Measurements from ENCODE around the gene VGLL4. TPM values are rescaled to one million over a fixed set of nuclear protein-coding genes. Genes with fewer than 3 reads are reported as not detected.
"Not testable (repeated sequence)": the region's sequence is repeated elsewhere in the genome, so short reads cannot be mapped to it uniquely, and the experiment has no call there.

VGLL4 gene
- total RNA-seq, 4 donors from 2014 or later: 53.4 to 128 (median 58.2) TPM

DNA sequence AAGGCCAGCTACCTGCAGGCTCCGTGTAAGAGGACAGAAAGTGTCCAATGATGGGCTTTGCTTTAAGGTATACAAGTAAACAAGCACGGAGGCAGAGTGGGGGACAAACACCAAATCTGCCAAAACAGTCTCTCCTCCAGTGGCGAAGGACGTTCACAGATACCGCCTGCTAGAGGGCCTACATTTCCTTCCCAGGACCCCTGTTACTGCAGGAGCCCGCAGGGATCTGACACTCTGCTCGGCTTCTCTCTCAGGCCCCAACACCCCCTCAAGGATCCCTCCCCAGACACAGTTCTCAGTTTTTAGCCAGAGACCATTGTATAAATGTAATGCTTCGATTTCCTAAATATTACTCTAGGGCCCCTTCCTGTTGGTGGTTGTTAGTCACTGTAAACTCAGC is 46.0 kb upstream of the VGLL4 start:
- TF ChIP-seq, protein P1, sequence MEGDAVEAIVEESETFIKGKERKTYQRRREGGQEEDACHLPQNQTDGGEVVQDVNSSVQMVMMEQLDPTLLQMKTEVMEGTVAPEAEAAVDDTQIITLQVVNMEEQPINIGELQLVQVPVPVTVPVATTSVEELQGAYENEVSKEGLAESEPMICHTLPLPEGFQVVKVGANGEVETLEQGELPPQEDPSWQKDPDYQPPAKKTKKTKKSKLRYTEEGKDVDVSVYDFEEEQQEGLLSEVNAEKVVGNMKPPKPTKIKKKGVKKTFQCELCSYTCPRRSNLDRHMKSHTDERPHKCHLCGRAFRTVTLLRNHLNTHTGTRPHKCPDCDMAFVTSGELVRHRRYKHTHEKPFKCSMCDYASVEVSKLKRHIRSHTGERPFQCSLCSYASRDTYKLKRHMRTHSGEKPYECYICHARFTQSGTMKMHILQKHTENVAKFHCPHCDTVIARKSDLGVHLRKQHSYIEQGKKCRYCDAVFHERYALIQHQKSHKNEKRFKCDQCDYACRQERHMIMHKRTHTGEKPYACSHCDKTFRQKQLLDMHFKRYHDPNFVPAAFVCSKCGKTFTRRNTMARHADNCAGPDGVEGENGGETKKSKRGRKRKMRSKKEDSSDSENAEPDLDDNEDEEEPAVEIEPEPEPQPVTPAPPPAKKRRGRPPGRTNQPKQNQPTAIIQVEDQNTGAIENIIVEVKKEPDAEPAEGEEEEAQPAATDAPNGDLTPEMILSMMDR (IDR thresholded peaks at IDR 0.05): no peak
- TF ChIP-seq POLR2A (IDR thresholded peaks at IDR 0.05) (no peak), EP300 (IDR thresholded peaks at IDR 0.05) (no peak)
- H3K27ac ChIP-seq: no peak overlapping the region
- no peaks in the 10 kb centered on the region for H3K4me1 ChIP-seq
- ATAC-seq: no peak
- no peak overlapping the region for H3K4me3 ChIP-seq
- H3K9me3 ChIP-seq: no peaks in the 10 kb centered on the region
- 72 to 83% methylated on average over 3 to 7 of the region's 8 CpGs for WGBS, 2 donors (ENCODE audit: low coverage in 1 of 2)
- peaks cover 0 to 6% of the 10 kb centered on the region in 2 donors for H3K36me3 ChIP-seq
- no peaks in the 10 kb centered on the region for H3K27me3 ChIP-seq

DNA sequence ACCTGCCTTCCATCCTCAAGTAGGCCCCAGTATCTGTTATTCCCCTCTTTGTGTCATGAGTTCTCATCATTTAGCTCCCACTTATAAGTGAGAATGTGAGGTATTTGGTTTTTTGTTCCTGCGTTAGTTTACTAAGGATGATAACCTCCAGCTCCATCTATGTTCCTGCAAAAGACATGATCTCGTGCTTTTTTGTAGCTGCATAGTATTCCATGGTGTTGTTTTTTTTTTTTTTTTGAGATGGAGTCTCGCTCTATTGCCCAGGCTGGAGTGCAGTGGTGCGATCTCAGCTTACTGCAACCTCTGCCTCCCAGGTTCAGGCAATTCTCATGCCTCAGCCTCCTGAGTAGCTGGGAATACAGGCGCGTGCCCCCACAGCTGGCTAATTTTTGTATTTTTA is 41.3 kb upstream of the VGLL4 start:
- not testable (repeated sequence) for H3K9me3 ChIP-seq, H3K4me3 ChIP-seq, ATAC-seq, H3K36me3 ChIP-seq, H3K27me3 ChIP-seq, H3K27ac ChIP-seq, H3K4me1 ChIP-seq
- WGBS, 2 donors (ENCODE audit: low coverage in 1 of 2): 96 to 100% methylated on average over 5 to 6 of the region's 6 CpGs

DNA sequence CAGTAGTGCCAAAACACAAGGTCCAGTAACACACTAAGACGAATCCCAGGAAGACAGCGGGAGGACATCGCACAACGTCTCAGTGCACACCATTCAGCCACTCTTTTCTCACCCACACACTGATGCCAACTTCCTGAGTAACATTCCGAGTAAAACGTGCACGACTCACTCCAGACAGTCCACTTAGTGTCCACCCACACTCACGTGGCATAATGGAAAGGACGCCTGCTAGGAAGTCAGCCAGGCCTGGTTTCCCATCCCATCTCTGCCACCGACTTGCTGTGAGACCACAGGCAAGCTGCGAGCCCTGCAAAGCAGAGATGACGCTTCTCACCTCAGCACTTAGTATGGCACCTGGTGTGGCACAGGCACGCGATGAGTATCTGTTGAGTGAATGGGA is 36.8 kb upstream of the VGLL4 start:
- Histone ChIP-seq H3K4me3 (no peak overlapping the region), H3K27ac (no peak overlapping the region), H3K27me3 (no peaks in the 10 kb centered on the region), H3K36me3 (no peaks in the 10 kb centered on the region), H3K4me1 (no peaks in the 10 kb centered on the region), H3K9me3 (no peaks in the 10 kb centered on the region)
- WGBS, 2 donors (ENCODE audit: low coverage in 1 of 2): 81 to 82% methylated on average over 4 to 12 of the region's 14 CpGs
- TF ChIP-seq POLR2A (IDR thresholded peaks at IDR 0.05) (no peak), EP300 (IDR thresholded peaks at IDR 0.05) (no peak), POLR2AphosphoS5 (IDR thresholded peaks at IDR 0.05) (no peak)
- TF ChIP-seq, protein P1 (IDR thresholded peaks at IDR 0.05): no peak
- no peak for ATAC-seq

DNA sequence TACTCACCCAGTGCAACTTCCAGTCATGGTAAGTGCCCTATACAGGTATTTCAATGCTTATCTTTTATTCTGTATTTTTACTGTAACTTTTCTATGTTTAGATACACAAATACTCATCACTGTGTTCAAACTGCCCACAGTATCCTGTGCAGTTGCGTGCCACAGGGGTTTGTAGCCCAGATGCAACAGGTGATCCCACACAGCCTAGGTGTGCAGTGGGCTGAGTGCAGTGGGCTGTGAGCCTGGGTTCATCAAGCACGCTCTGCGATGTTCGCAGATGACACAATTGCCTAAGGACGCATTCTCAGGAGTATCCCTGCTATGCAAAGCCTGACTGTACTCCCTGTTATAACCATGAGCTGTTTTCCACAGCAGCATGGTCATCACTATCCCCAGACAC is 36.2 kb upstream of the VGLL4 start:
- TF ChIP-seq, protein P1 (IDR thresholded peaks at IDR 0.05): no peak
- TF ChIP-seq EP300 (IDR thresholded peaks at IDR 0.05) (no peak), POLR2A (IDR thresholded peaks at IDR 0.05) (no peak), POLR2AphosphoS5 (IDR thresholded peaks at IDR 0.05) (no peak)
- H3K36me3 ChIP-seq: no peaks in the 10 kb centered on the region
- no peak overlapping the region for H3K27ac ChIP-seq
- no peaks in the 10 kb centered on the region for H3K9me3 ChIP-seq
- H3K4me1 ChIP-seq: no peaks in the 10 kb centered on the region
- 93 to 100% methylated on average over 2 to 4 of the region's 5 CpGs for WGBS, 2 donors (ENCODE audit: low coverage in 1 of 2)
- H3K27me3 ChIP-seq: no peaks in the 10 kb centered on the region
- no peak for ATAC-seq
- no peak overlapping the region for H3K4me3 ChIP-seq

DNA sequence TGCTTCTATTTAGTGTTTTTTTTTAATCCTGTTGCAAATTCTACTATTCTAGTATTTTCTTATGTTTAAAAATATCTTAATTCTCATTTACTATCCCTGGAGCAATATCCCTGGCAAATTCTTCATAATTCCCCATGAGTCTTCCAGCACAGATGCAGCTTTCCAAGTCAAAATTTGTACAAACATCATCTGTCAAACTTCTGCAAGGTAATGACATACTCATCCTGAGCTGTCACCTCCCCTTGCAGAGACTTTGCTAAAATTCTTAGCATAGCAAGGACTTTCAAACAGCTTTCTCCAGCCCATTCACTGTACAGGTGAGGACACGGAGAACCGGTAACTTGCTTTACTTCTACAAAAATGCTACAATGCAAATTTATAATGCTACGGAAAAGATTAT is 28.6 kb upstream of the VGLL4 start:
- H3K4me3 ChIP-seq: no peak overlapping the region
- TF ChIP-seq POLR2AphosphoS5 (IDR thresholded peaks at IDR 0.05) (no peak), POLR2A (IDR thresholded peaks at IDR 0.05) (no peak), EP300 (IDR thresholded peaks at IDR 0.05) (no peak)
- TF ChIP-seq, protein P1 (IDR thresholded peaks at IDR 0.05): no peak
- H3K9me3 ChIP-seq: no peaks in the 10 kb centered on the region
- no peaks in the 10 kb centered on the region for H3K36me3 ChIP-seq
- no peak for ATAC-seq
- no peak overlapping the region for H3K27ac ChIP-seq
- peaks cover 3 to 49% (median 20%) of the 10 kb centered on the region in 3 donors for H3K4me1 ChIP-seq
- WGBS, 2 donors (ENCODE audit: low coverage in 1 of 2): 0 to 42% methylated on average over 1 to 3 of the region's 3 CpGs
- no peaks in the 10 kb centered on the region for H3K27me3 ChIP-seq

Measured in gastroesophageal sphincter (tissue), 4 donors.